Fibroblast of villous mesenchyme (primary cell): ENCODE results near the gene PYROXD2. TPM values are rescaled to one million over a fixed set of nuclear protein-coding genes. Genes with fewer than 3 reads are reported as not detected.

Experiments used
- DNase-seq: peaks from one replicate; pipeline ENCODE4 v3.0.0-alpha.2; 2010; ENCODE audit warnings: low read depth
- H3K4me3 ChIP-seq: 2 replicates; pipeline ENCODE4 v1.5.1; 2011; ENCODE audit warnings: low read depth, mild to moderate bottlenecking, low read length
- total RNA-seq: library from RNA; depleted of rRNA; stranded (reverse); fragments of >200 nt; gene quantifications from 2 replicates; pipeline ENCODE4 v1.2.3, GENCODE V29; 2012
- TF ChIP-seq, protein P1 (sequence below): IDR thresholded peaks from 2 replicates; pipeline ENCODE4 v1.5.1; 2012; ENCODE audit warnings: low read depth, mild to moderate bottlenecking, low read length; ENCODE audit not compliant: insufficient read depth

PYROXD2 gene
- total RNA-seq, 1 donor = 10.8 TPM

DNA sequence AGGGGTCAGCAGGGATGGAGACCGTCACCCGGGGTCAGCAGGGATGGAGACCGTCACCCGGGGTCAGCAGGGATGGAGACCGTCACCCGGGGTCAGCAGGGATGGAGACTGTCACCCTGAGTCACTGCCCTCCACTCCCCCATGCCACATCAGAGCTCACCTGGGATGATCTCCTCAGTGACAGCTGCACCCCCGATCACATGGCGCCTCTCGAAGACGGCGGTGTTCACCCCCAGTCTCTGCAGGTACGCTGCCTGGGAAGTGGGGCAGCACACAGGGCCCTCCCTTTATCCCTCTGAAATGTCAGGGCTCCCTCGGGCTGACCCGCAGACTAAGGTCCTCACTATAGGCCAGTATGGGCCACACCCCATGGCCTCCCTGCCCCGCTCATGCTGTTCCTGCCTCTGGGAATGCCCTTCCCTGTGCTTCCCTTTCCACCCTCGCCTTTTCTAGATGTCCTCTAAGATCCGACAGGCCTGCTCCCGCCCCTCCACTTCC is 7.2 kb downstream of the PYROXD2 start:
- DNase-seq = no peak
- TF ChIP-seq, protein P1, sequence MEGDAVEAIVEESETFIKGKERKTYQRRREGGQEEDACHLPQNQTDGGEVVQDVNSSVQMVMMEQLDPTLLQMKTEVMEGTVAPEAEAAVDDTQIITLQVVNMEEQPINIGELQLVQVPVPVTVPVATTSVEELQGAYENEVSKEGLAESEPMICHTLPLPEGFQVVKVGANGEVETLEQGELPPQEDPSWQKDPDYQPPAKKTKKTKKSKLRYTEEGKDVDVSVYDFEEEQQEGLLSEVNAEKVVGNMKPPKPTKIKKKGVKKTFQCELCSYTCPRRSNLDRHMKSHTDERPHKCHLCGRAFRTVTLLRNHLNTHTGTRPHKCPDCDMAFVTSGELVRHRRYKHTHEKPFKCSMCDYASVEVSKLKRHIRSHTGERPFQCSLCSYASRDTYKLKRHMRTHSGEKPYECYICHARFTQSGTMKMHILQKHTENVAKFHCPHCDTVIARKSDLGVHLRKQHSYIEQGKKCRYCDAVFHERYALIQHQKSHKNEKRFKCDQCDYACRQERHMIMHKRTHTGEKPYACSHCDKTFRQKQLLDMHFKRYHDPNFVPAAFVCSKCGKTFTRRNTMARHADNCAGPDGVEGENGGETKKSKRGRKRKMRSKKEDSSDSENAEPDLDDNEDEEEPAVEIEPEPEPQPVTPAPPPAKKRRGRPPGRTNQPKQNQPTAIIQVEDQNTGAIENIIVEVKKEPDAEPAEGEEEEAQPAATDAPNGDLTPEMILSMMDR = no peak
- no peak overlapping the region for H3K4me3 ChIP-seq

DNA sequence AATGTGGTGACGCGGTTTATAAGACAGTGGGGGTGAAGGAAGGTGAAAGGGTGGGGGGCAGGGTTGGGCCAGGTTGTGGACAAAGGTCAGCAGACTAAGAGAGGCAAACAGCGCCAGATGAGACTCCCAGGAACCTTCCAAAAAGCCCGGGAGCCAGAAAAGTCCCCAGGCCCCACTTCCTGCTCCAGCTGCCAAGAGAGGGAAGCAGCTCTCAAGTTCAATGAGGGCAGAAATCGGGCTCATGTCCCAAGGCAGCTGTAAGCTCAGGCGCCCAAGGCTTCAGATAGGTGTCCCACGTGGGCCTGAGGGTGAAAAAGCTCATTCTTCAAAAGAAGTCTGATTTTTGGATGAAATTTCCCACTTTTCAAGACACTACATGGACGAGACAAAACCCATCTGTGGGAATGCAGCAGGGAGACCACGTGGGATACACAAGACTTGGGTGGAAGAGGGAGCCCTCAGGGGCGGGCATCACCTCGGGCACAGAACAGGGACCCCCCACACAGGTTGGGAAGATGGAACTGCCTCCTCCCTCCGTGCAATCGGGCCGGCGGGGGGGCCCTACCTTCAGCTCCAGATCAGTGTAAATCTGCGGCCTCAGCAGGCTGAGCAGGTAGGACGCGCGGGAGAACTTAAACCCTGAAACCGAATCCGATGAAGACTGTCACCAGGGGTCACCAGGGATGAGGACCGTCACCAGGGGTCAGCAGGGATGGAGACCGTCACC is 7.8 kb downstream of the PYROXD2 start:
- TF ChIP-seq, protein P1 = no peak
- no peak overlapping the region for H3K4me3 ChIP-seq
- DNase-seq = no peak

DNA sequence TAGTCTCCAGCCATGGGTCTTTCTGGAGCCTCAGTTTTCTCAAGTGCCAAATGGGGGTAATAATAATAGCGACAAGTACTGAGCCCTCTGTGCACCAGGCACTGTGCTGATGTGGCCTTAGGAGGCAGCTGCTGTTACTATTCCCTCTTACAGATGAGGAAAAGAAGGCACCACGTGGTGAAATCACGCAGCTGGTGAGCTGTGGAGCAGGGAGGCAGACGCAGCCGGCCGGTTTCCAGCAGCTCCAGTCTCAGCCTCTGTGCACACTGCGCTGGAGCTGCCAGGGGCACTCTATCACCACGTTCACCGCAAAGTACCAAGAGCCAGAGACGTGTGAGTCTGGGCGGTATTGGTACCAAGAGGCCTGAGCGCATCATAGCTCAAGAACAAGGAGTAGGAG is 9.6 kb downstream of the PYROXD2 start:
- no peak overlapping the region for H3K4me3 ChIP-seq
- TF ChIP-seq, protein P1 = no peak
- DNase-seq = peak; percentile 48

DNA sequence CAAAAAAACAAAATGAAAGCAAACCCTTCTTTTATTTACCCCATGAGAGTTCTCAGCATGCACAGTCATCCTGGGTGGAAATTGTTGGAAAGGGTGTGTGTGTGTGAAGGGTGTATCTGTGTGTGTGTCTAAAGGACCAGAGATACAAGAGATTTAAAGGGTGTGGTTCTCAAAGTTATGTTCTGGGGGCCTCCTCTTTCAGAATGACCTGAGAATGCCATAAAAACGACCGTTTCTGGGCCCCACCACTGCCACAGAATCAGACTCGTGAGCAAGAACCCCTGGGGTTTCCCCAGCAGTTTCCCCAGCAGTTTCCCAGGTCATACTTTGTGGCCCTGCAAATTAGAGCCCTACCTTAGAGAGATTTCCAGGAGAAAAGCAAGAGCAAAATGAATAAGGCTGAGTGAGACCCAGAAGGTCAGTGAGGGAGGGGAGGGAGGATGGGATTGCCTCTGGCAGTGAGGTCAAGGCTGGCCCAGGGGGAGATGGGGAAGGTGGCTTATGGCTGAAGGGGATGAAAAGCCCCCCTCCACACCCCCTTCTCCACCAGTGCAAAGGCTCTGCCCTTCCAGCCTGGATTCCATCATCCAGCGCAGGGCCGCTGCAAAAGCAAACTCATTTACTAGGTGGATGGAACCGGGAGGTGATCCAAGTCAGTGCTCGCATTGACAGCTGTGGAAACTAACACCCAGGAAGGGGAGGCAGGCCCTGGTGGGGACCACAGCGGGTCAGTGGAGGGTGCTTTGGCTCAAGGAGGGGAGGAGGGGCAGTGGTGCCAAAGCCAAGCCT is 10.2 kb downstream of the PYROXD2 start:
- H3K4me3 ChIP-seq = no peak overlapping the region
- peak; percentile 57 for DNase-seq
- TF ChIP-seq, protein P1 = no peak

DNA sequence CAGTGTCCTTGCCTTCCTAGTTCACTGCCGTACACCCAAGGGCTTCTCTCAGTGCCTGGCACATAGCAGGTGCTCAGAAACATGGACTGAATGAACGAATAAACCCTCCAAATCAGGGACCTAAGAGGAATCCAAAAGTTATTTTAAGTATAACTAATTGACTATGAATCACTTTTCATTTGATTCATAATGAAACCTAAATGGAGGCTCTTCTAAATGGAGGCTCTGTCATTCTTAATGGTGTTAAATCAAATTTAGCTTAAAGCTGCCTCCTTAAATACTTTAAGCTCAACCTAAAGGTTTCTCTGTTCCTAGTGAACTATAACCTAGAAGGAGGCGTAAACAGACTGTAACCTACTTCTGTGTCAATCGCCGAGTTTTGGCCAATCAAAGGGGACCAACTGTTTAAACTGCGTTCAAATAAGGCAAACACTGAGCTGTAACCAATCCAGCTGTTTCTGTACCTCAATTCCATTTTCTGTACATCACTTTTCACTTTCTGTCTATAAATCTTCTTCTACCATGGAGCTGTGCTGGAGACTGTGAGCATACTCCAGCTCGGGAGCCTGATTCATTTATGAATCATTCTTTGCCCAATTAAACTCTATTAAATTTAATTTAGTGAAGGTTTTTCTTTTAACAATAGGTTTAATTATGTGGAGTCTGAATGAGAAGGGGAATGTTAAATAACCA is 11.0 kb downstream of the PYROXD2 start:
- H3K4me3 ChIP-seq = no peak overlapping the region
- peak; percentile 32 for DNase-seq
- TF ChIP-seq, protein P1 = no peak

DNA sequence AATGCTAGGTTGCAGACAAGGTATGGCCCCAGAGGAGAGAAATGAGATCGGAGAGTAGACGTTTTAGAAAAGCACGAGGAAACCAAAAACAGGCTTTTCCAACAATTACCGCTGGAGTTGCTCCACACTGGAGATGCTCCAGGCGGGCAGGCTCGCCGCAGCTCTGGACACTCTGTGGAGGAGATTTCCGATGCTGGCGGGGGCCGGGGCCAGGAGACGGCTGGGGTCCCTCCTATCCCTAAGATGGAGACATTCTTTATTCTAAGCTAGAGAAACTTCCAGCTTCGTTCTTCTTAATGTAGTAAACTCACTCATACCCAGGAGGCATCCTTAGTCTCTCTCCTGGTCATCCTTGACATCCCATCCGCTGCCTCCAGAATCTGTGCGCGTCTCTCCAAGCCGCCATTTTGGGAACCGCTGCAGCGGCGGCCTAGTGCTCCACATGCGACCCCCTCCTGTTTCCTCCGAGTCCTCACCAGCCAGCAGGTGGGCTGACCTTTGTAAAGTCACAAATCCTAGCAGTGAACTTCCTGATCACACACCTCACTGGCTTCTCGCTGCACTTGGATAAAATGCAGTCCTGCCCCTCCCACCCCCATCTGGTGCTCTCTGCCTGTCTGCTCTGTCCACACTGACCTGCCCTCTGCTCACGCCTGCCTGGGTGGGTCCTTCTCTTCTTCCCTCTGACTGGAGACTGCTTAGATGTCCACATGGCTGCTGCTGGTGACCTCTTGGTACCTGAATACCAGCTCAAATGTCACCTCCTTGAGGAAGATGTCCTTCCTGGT is 11.9 kb downstream of the PYROXD2 start:
- no peak overlapping the region for H3K4me3 ChIP-seq
- DNase-seq = no peak
- TF ChIP-seq, protein P1 = no peak
